Head of caudate nucleus (tissue), 42 donors: Measurements from ENCODE around the gene TMEM72.
"Not testable (repeated sequence)": the region's sequence is repeated elsewhere in the genome, so short reads cannot be mapped to it uniquely, and the experiment has no call there.

Experiments used
- DNase-seq, 42 donors: peaks; one replicate each; pipeline versions ENCODE4 v3.0.0 to v3.0.0-alpha.2; 2020 to 2021; ENCODE audit warnings: mixed read lengths in 7 of 42
- intact Hi-C: fragments of 100-400 bp; cut with DNase I; formaldehyde crosslinking; loops from one replicate; pipeline ENCODE4 v1.15.0; 2022

The TMEM72 gene

GRCh38 chr10:44911081-44911540 is at the start of gene TMEM72:
Gene TMEM72, plus strand, starts transcription at chr10:44911337. Its CDS starts 176 bp downstream, at chr10:44911513.
- no peak for DNase-seq
- intact Hi-C loops: no loop called here

GRCh38 chr10:44862006-44862751 is 49.0 kb upstream of the TMEM72 start:
- peak in 2 of 42 donors; percentile 31 to 33 for DNase-seq
- intact Hi-C loops: loop anchor here (5.0 to 10.0 kb wide), 2 partner anchors 577 to 1185 kb away; no protein-coding TSS in a partner anchor

DNA sequence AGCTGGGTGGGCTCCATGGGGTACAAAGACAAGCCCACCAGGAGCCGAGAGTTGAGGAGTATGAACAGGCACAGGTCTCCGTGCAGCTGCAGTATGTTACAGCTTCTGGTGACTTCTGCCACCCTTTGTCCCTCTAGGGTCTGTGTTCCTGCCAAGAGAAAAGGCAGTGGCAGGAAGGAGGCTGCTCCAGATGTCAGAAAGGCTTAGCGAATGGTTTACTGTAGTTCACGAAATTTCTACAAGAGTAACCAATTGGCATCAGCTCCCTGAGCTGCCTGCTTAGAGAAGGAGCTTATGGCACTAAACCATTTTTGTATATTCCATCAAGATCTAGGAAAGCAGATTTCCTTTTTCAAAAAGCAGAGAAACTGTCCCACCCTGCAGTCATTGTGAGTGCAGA is 48.2 kb upstream of the TMEM72 start:
- peak in 1 of 42 donors; percentile 25 for DNase-seq
- intact Hi-C loops: loop anchor here (5.0 to 10.0 kb wide), 2 partner anchors 578 to 1186 kb away; no protein-coding TSS in a partner anchor

GRCh38 chr10:44863344-44864047 is 47.6 kb upstream of the TMEM72 start:
- intact Hi-C loops: loop anchor here (5.0 to 10.0 kb wide), 2 partner anchors 579 to 1186 kb away; no protein-coding TSS in a partner anchor
- DNase-seq: peak in 13 of 42 donors; percentile 10 to 65 (median 41)

GRCh38 chr10:44864051-44864450 is 47.1 kb upstream of the TMEM72 start:
- intact Hi-C loops: loop anchor here (5.0 to 10.0 kb wide), 2 partner anchors 579 to 1187 kb away; no protein-coding TSS in a partner anchor
- peak in 38 of 42 donors; percentile 29 to 80 (median 55) for DNase-seq

GRCh38 chr10:44864637-44865288 is 46.4 kb upstream of the TMEM72 start:
- intact Hi-C loops: loop anchor here (5.0 to 10.0 kb wide), 2 partner anchors 580 to 1187 kb away; no protein-coding TSS in a partner anchor
- peak; percentile 89 to 99 (median 96) for DNase-seq

DNA sequence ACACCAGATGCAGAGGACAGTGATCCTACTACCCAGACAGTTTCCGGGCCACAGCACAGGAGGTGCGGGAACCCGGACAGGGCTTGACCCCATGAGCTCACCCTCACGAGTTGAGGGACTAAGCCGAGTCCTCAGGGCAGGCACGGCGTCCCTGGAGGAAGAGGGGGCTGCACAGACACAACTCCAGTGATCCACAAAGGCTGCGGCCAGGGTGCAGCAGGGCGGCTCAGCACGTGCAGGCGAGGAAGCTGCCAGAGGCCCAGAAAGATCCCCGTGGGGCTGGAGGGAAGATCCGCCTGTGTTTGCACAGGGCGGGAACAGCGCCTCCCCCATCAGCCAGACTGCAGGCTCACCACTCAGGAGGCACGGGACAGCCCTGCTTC is 45.9 kb upstream of the TMEM72 start:
- intact Hi-C loops: loop anchor here (10.0 kb wide), 1 partner anchor 580 kb away; no protein-coding TSS in a partner anchor
- peak in 2 of 42 donors; percentile 22 to 23 for DNase-seq

GRCh38 chr10:44866367-44866766 is 44.8 kb upstream of the TMEM72 start:
- intact Hi-C loops: loop anchor here (10.0 kb wide), 1 partner anchor 582 kb away; no protein-coding TSS in a partner anchor
- DNase-seq: not testable (repeated sequence)

DNA sequence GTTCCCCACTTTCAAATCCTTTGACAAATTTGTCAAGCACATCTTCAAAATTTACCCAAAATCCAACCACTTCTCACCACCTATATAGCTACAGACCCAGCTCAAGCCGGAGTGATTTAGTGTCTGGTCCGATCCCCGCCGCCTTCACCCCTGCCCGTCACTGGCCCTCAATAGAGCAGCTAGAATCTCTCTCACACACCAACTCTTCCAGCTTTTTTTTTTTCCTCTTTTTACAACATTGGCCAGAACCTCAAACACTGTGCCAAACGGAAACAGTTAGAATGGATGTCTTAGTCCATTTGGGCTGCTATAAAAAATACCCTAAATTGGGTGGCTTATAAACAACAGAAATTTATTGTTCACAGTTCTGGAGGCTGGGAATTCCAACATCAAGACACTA is 41.1 kb upstream of the TMEM72 start:
- intact Hi-C loops: no loop called here

DNA sequence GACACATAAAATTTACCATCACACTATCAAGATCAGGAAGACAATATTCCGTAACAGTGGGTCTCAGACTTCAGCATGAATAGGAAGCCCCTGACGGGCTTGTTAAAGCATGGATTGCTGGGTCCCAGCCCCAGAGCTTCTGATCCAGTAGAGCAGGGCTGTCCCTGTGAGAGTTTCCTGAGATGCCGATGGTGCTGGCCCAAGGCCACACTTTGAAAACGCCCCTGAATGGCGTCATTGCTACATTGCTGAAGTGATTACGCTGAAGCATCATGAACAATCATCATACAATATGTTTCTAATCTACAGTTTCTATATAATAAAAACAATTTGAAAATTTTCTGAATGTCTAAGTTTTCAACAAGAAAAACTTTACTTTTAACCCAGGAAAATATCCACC is 38.0 kb upstream of the TMEM72 start:
- intact Hi-C loops: no loop called here
- DNase-seq: no peak

More for the DNA sequence above, 41.1 kb upstream of the TMEM72 start:
- DNase-seq: no peak

DNA sequence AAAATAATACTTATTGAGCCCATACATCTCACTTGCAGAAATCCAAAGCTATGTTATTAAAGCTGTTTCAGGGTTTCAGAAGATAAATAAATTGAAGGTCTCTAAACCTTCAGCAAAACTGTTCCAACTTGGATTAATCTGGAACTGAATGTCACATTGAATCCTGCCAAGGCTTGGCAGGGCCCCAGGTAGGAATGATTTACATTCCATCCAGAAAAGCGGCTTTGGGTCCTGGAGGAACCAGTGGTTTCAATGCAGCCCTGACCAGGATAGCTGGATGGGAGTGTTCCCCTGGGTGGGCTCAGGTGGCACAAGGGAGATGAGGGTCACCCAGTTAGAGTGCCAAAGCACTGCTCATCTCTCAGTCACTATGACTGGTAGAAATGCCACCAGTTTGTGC is 37.0 kb upstream of the TMEM72 start:
- intact Hi-C loops: no loop called here
- peak in 2 of 42 donors; percentile 25 to 34 for DNase-seq

GRCh38 chr10:44878706-44879530 is 32.2 kb upstream of the TMEM72 start:
- intact Hi-C loops: no loop called here

GRCh38 chr10:44879531-44879899 is 31.6 kb upstream of the TMEM72 start:
- intact Hi-C loops: no loop called here
- peak in 11 of 42 donors; percentile 9 to 48 (median 26) for DNase-seq

More at GRCh38 chr10:44878706-44879530, 32.2 kb upstream of the TMEM72 start:
- DNase-seq: peak; percentile 83 to 97 (median 93)

DNA sequence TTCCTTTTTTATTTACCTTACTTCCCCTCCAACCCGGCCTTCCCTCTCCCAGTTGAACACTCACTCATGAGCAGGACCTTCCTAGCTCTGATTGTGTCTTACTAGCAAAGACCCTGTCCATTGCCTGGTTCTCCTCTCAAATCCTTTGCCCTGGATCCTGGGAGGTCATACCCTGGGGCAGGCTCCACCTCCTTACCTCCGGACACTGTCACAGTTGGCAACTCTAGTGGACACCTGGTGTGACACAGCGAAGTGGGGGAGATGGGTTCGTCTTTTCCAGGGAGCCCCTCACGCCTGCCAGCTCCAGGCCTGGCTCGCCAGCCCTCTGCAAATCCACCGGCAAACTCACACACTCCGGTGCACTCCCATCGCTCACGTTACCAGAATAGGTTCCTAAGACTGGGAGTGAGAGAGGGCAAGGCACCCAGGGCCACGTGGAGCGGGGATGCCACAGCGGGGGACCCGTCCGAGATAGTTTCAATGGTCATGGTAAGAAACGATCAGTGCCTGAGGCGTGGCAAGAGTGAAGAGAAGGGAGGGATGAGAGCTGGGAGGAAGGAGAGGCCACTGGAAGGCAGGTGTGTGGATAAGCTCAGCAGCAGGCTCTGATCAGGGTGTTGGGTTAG is 30.9 kb upstream of the TMEM72 start:
- intact Hi-C loops: no loop called here
- no peak for DNase-seq

- intact Hi-C loops: no loop called here
- DNase-seq: no peak
Observed at GRCh38 chr10:44881649-44882048, 29.5 kb upstream of the TMEM72 start.

- no peak for DNase-seq
- intact Hi-C loops: no loop called here
Observed at GRCh38 chr10:44882166-44882720, 28.9 kb upstream of the TMEM72 start.

- peak in 1 of 42 donors; percentile 31 for DNase-seq
Observed at GRCh38 chr10:44883593-44884331, 27.4 kb upstream of the TMEM72 start.

More at GRCh38 chr10:44883593-44884331, 27.4 kb upstream of the TMEM72 start:
- intact Hi-C loops: no loop called here
